Stimulated activated CD4-positive, alpha-beta T cell treated with anti-CD3 and anti-CD28 coated beads, Interleukin-15, amount 100 ng/mL, for 48 hours (primary cell): ENCODE measurements around the gene BEND7.
"Not testable (repeated sequence)": the region's sequence is repeated elsewhere in the genome, so short reads cannot be mapped to it uniquely, and the experiment has no call there.

Experiments
- DNase-seq, 2 donors: peaks; one replicate each; pipeline ENCODE4 v3.0.0-alpha.2; 2020; ENCODE audit warnings: low read depth in 2 of 2

Gene BEND7

DNA sequence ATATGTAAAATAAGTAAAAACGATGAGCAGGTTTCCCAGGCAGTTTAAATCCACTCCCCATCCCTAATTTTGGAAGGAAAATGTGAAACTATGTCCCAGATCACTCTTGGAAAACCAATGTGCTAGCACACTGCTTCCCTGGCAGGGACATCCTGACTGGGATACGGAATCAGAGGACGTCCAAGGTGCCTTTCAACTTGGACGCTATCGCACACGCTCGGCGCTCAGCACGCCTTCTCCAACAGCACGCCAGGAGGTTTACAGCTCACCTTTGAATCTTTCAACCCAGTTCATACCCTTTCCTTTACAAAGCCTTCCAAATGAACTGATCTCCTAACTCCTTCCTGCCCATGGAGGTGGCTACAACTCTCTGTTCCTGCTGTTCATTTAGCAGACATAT is 47.1 kb downstream of the BEND7 start:
- no peak for DNase-seq

DNA sequence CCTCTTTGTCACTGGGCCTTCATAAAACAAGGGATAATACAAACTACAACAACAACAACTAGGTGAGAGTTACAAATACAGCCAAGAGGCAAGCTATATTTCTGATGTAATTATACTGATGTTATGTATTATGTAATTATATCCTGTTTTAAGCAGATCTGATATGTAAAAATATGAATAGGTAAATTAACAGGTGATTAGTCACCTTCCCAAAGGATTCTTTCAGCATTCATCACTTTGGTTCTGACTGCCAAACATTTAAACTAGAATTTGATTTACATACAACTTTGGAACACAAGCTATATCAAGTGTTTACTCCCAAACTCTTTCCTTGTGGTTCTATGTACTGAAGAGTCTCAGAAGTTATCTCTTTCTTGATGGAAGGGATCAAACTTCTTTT is 53.7 kb downstream of the BEND7 start:
- DNase-seq, result no peak

DNA sequence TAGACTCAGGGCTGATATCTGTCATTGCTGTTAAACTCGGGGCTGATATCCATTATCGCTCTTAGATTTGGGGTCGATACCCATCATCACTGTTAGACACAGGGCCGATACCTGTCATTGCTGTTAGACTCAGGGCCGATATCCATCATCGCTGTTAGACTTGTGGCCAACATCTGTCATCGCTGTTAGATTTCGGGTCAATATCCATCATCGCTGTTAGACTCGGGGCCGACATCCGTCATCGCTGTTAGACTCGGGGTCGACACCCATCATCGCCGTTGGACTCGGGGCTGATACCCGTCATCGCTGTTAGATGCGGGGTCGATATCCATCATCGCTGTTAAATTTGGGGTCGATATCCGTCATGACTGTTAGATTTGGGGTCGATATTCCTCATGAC is 54.8 kb downstream of the BEND7 start:
- DNase-seq, result no peak

DNA sequence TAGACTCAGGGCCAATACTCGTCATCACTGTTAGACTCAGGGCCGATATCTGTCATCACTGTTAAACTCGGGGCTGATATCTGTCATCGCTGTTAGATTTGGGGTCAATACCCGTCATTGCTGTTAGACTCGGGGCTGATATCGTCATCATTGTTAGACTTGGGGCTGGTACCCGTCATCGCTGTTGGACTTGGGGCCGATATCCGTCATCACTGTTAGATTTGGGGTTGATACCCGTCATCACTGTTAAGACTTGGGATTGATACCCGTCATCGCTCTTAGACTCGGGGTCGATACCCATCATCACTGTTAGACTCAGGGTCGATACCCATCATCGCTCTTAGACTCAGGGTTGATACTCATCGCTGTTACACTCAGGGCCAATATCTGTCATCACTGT is 56.5 kb downstream of the BEND7 start:
- DNase-seq, result no peak

DNA sequence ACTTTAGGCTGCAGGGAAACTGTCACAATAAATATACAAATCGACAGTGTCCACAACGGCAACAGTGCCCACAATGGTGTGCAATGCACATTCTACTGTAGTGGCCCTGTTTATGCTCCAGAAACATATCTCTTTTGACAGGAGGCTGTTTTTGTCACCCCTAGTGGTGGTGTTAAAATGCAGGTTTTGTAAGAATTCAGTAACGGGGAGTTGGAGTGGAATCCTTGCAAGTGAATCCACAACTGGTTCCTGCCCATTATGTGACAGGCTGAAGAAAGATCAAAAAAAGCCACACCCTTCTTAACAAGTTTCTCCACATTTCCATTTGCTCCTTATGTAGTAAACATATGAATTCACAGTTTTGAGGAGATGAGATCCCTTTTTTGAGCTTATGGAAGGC is 58.5 kb downstream of the BEND7 start:
- DNase-seq, result no peak

DNA sequence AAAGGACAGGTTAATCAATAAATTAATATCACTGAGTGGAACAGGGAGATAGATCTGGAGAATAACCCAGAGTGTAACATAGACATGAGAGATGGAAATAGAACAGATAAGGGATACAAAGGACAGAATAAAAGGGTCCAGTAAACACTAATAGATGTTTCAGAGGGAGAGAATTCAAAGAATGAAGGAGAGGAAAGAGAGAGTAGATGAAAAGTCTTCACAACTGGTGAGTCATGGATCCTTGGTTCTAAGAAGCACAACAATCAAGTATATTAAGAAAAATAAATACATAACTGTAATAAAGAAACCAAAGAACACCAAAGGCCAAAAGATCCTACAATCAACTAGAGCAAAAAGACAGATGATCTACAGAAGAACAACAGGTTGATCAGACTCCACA is 66.3 kb downstream of the BEND7 start:
- DNase-seq, result no peak

DNA sequence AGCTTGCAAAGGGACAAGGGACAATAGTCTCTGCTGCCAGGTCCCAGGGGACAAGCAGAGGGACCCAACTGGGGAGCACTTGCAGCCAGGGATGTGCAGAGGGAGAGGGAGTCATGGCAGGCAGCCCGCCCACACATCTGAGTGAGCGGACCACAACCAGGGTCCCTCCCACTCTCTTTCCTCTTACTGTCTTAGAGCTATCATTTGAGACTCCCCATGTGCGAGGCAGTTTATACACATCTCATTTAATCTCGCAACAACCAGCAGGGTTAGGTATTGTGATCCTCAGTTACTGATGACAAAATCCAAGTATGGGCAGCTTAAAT is 70.2 kb downstream of the BEND7 start:
- DNase-seq, result no peak

DNA sequence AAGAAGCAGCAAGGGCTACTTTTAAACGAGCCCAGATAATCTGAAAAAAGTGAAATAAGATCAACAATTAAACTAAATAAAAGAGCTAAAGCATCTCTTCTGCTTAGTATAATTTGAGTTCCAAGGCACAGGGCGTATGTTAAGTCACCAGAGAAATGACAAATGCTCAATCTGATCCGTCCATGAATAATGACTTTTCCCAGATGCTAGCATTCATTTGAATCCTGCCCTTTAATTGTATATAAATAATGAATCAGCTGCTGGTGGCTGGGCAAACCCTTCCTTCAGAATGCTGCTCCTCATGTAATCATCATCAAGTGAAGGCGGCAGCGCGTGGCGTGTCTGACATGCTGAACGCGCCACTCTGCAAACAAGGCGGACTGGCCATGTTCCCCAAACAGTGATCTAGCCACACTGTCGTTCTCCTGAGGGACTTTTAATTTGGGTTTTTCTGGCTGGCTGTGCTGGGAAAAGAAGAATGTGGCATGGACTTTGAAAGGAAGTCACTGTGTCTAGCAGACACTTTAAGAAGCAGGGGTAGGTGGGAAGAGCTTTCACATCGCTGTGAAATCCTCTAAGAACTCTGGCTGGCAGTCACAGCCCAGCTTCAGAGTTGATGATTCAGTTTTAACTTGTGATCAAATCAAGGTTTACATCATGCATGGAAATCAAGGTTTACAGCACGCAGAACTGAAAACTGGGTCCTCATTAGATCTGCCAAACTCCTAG is 70.7 kb downstream of the BEND7 start:
- no peak for DNase-seq

DNA sequence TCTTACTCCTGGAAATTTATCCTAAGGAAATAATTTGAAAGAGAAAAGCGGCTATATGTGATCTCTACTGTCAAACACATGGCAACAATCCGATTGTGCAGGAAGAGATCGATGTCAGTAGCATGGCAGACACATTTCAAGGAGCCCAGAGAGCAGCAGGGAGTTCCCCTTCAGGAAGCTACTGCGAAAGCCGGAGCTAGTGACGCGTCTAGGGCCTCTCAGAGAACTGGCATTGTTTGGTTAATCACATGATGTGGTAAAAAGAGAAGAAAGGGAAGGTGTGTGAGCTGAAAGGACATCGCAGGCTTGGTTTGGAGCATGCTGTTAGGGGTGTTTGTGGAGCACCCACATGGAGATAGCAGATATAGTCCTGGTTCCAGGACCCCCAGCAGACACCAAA is 74.9 kb downstream of the BEND7 start:
- peak; percentile 10 to 16 for DNase-seq

DNA sequence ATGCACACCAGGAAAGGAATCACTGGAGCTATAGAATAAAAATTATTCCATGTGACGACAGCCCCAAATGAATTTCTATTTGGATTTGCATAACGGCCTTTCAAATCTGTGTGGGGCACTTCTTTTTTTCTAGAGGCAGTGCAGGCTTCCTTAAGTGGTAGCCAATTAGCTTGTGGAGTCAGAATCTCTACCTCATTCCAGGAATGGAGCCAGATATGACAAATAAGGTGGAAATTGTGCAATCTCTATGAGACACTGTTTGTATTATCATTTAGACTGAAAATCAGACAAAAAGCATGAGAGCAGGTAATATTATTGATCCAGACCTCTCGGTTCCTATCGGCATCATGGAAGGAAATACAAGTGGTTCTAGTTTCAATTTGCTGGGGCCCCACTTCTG is 78.7 kb downstream of the BEND7 start:
- DNase-seq, result no peak

DNA sequence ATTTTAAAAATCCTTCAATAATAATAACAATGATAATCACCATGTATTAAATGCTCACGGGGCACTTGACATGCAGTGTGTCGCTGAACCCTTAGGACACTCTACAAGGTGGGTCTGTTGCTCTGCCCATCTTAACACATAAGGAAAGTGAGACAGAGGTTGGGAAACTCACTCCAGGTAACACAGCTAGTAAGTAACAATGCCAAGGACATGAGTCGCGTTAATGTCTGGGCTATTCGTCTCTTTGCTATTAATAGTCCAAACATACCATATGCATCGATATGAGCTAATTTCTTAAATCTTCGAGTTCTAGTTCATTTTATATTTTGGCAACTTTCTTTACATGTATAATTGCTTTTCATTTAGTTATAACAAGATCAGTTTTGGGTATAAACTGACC is 79.5 kb downstream of the BEND7 start:
- DNase-seq, result no peak

DNA sequence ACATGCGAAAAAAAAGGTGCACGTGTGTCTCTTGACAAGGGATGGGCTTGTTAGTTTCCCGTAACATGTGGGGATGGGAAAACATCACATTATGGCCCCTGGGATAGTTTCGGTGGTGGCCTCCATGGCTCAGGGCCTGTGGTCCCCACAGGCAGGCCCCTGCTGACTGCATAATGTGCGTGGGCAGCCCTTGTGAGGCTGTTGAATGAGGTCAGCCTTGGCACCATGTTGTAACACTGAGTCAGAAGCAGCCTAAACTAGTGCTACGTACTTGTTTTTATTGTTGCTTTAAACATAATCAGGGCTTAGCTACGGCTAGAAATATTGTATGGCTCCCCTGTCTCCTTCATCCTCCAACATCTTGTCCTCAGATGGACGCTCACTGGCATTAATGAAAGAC is 80.6 kb downstream of the BEND7 start:
- no peak for DNase-seq

DNA sequence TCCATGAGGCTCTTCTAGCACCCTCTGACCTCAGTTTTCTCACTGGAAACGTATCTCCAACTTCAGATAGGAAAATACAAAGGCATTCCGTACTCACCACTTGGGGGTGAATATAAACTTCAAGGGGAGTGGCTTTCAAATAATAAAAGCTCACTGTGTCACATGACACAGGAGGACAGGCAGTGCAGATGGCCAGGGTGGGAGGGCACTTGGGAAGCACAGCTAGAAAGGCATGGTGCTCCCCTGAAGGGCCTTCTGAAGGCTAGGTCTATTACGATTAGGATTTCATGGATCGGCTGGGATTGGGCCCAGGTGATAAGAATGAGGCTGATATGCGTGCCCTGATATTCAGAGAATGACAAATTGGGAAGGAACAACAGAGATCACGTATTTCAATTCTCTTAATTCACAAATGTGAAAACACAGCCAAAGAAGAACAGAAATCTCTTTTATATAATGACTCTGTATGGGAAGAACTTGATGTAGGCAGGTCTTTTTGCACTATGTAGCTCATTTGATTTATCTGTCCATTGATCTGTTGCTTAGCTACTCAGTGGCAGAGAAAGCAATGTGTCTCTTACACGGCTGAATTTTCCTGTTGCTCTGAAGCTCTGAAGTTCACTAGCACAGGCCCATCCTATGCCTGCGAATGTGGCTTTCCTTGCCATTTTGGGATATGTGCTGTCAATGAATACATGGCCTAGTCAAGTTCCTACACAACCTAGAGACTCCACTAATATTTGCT is 83.0 kb downstream of the BEND7 start:
- DNase-seq, result no peak

DNA sequence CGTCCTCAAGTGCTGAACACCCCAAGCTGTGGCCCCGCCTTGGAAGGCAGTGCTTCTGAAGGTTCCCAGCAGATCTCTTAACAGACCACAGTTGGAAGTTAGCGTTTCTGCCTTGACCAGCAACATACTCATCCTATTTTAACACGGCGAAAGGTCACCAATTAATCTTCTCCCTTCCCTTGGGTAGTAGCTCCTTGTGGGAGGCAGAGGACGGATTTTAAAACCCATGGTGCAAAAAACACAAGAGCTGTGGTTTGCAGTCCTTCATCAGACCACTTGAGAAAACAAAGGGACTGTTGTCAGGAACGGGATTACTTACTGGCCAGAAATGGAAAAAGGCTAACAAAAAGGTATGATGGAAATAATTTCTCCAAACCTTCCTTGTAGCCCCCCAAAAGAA is 87.3 kb downstream of the BEND7 start:
- no peak for DNase-seq

DNA sequence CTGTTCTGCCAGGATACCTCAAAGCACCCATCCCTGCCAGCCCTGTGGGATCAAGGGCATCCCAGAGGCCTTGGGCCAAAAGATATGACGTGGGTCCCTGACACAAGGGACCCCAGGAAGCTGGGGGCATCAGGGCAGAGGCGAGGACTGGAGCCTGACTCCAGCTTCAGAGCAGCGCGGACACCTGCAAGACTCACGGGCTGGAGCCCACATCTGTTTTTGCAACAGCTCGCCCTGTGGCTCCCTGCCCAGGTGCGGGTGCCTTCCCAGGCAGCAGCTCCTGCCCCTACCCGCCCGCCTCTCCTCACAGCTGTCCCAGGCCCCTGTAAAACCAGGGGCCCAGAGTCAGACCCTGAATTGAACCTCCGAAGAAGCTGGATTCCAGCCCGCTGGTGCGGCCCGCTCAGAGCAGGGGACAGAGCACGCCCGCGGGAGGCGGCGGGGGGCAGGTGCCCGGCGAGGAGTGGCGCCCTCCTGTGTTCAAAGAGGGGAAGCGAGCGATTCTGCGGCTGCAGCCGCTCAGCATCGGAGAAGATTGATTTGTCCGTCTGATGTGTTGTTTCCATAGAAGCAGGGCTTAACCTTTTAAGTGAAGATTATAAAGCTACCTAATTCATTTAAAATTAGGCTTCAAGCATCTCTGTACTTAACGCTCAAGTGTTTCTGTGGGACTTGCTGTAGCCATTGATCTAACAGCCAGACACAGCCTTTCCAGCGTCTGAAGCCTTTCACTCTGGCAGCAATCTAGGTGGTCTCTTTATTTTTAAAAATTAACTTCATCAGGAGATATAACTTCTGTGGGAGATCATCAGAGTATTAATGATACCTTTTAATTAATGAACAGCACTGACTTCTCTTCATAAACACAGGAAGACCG is 88.4 kb downstream of the BEND7 start:
- peak; percentile 19 to 62 for DNase-seq

DNA sequence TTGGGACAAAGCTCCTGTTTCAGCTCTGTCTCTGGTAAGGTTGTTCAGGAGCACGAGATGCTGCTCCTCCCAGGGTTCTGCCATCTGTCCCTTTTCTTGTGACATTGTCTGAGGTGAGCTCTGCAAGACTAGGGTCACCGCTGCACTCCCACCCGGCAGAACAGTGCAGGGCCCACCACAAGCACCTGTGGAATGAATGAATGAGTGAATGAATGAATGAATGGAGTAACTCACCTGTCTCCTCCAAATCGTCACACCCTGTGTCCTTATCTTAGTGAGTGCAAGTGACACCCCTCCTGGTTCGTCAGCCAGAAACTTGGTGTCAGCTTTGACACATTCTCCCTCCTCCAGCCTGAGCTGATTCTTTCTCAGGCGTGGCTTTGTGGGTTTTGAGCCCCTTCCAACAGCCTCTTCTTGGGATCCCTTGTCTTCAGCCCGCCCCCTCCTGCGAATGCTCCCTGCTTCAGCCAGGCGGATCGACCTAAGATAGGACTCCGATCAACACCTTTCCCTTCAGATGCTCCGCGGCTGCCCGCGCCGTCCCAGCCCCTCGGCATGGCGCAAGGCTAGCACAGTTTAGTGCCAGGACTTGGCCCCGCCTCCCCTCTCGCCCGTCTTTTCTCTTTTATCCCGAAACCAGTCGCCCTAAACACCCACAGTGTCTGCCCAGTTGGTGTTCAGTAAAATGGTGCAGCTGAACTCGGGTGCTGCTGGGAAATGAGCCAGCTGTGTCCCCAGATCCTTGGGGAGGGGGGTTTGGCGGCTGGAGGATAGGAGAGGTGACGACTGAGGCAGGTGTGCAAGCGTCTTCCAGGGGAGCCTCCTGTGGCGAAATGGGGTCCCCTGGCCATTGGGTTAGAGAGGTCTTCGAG is 89.3 kb downstream of the BEND7 start:
- no peak for DNase-seq

DNA sequence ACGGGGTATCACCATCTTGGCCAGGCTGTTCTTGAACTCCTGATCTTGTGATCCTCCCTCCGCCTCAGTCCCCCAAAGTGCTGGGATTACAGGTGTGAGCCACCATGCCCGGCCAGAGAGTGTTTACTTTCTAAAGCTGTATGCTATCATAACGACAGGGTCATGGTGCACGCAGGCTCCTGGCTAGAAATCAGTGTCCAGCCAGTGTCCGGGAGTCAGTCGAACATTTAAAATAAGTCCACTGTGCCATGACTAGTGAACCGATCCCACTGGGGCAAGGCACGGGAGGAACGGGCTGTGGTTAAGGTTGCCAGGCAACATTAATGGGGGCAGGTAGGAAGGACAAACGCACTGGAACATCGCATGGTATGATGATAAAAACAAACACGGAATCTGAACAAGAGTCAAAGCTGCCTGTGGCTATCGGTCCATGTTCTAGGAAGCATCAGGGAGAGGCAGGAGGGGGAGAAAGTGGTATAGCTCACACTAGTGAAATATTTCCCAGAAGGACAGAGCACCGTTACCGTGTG is 91.7 kb downstream of the BEND7 start:
- DNase-seq, result no peak

DNA sequence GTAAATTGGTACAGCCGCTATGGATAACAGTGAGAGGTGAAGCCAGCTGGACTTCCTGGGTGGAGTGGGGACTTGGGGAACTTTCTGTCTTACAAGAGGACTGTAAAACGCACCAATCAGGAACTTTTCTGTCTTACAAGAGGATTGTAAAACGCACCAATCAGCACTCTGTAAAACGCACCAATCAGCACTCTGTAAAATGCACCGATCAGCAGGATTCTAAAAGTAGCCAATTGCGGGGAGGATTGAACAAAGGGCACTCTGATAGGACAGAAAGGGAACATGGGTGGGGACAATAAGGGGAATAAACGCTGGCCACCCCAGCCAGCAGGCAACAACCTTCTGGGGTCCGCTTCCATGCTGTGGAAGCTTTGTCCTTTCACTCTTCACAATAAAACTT is 100.9 kb downstream of the BEND7 start:
- DNase-seq, result not testable (repeated sequence)

DNA sequence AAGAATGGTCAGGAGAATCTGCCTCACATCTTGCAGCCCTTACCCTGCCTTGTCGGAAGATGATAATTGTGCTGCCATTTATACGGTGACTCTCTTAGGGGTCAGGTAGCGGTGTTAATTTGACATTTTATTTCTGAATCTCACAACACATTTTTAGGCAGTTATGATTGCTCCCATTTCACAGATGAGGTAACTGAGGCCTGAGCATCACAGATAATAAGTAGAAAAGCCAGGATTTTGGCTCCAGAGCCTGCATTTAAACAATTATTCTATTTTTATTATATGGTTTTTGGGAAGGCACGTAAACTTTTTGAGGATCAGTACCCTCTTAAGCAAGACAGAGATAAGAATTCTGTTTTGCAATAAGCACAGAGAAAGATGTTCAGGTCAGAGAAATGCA is 103.4 kb downstream of the BEND7 start:
- no peak for DNase-seq

DNA sequence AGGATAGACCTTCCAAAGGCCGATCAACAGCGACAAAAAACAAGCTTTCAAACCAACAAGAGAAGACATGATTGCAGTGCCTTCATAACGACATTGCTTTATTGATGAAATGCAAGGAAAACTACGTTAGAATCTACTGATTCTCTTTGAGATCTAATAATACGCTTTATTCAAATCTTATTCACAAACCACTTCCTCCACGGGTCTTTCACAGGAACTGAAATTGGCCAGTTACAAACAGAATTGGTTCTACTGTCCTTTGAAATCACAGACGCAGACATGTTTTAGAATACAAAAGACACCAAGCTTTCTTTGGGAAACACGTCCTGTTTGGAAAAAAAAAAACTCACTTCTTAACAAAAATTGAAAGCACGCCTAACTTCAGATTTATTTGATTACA is 106.0 kb downstream of the BEND7 start:
- no peak for DNase-seq

DNA sequence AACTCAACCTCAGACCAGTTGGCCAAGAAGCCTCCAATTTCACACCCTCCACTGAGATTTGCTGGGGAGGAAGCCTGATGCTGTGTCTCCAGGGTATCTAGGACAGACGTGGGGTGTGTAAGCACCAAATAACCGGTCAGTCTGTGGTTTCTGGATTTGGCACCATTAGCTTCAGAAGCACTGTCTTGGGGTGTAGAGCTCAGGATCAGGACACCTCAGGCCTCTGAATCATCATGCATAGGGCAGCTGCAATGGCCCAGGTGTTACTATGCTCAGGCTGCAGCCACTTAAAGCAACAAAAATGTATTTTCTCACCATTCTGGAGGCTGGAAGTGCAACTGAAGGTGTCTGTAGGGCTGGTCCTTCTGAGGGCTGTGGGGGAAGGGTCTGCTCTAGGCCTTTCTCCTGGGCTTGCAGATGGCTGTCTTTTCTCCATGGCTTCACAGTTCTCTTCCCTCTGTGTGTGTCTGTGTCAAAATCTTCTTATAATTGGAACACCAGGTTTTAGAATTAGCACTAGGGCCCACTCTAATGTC is 107.4 kb downstream of the BEND7 start:
- DNase-seq, result no peak
